ENCODE data around the gene CHDH.

GRCh38 chr3:53821631-53822121 lies 24.5 kb downstream of the CHDH start:
- TF ChIP-seq EZH2 (IDR thresholded peaks at IDR 0.05) (no peak), POLR2AphosphoS5 (IDR thresholded peaks at IDR 0.05; ENCODE audit: borderline replicate concordance, low read depth, low read length) (no peak), FOXP2 (optimal IDR thresholded peaks at IDR 0.05; ENCODE audit: control extremely low read depth, extremely low read length, insufficient read depth) (no peak)
